HEK293 (cell line): ENCODE results near the gene COX8A.

Experiments used
- CTCF ChIA-PET: fragments of 350-600 bp; formaldehyde crosslinking; extraction: SDS; loops from one replicate; lab custom pipeline; 2021; ENCODE audit warnings: antibody characterized with exemption; lab: Yijun Ruan, JAX
- POLR2A ChIA-PET: fragments of 300-600 bp; formaldehyde crosslinking; extraction: SDS; loops from one replicate; lab custom pipeline; 2020; ENCODE audit warnings: antibody characterized with exemption, inconsistent platforms; lab: Yijun Ruan, JAX
- H3K27ac ChIP-seq: fragments of 200-500 bp; sonication (Bioruptor generic); 2 replicates; pipeline ENCODE4 v1.5.1; 2014; ENCODE audit warnings: low read depth, low read length, control low read depth, inconsistent platforms; ENCODE audit errors: extremely low read depth
- H3K36me3 ChIP-seq, 2 experiments: fragments of 200-500 bp in 1 of 2; sonication (Bioruptor generic) in 1 of 2; 1 replicate in 1 of 2; 2 replicates in 1 of 2; pipeline ENCODE4 v1.5.1; 2014 to 2017; ENCODE audit warnings: inconsistent platforms in 2 of 2, low read length in 2 of 2; ENCODE audit not compliant: control insufficient read depth in 2 of 2, insufficient read depth in 1 of 2
- H3K4me1 ChIP-seq: fragments of 200-500 bp; sonication (Bioruptor generic); 2 replicates; pipeline ENCODE4 v1.5.1; 2014; ENCODE audit warnings: mild to moderate bottlenecking, low read length, inconsistent platforms; ENCODE audit not compliant: control insufficient read depth, insufficient read depth
- H3K4me3 ChIP-seq: 2 replicates; pipeline ENCODE4 v1.5.1; 2011; ENCODE audit warnings: low read depth, mild to moderate bottlenecking, control low read depth, low read length, moderate library complexity
- H3K9me3 ChIP-seq: fragments of 200-500 bp; sonication (Bioruptor generic); 2 replicates; pipeline ENCODE4 v1.5.1; 2014; ENCODE audit warnings: low read depth, low read length, inconsistent platforms; ENCODE audit not compliant: control insufficient read depth, insufficient read depth
- HOXC10 ChIP-seq: sonication (generic); formaldehyde crosslinking; IDR thresholded peaks from 2 replicates; pipeline ENCODE4 v1.8.1; 2023; ENCODE audit warnings: mild to moderate bottlenecking, missing genetic modification reagents
- IKZF3 ChIP-seq: fragments of 450-650 bp; IDR thresholded peaks from 2 replicates; pipeline ENCODE4 v1.5.0; 2018; ENCODE audit warnings: missing biosample characterization, mild to moderate bottlenecking, missing genetic modification characterization, moderate library complexity
- KLF10 ChIP-seq: fragments of 450-650 bp; IDR thresholded peaks from 2 replicates; pipeline ENCODE4 v1.5.1; 2018; ENCODE audit warnings: missing biosample characterization, mild to moderate bottlenecking, missing genetic modification characterization
- MEIS1 ChIP-seq: sonication (generic); formaldehyde crosslinking; IDR thresholded peaks from 2 replicates; pipeline ENCODE4 v1.8.1; 2022; ENCODE audit warnings: missing genetic modification reagents, mild to moderate bottlenecking, borderline replicate concordance
- OVOL3 ChIP-seq: fragments of 450-650 bp; formaldehyde crosslinking; IDR thresholded peaks from 2 replicates; pipeline ENCODE4 v1.5.1; 2016; ENCODE audit warnings: missing biosample characterization, missing genetic modification characterization
- PRDM1 ChIP-seq: fragments of 450-650 bp; formaldehyde crosslinking; IDR thresholded peaks from 2 replicates; pipeline ENCODE4; 2016; ENCODE audit warnings: missing biosample characterization, missing genetic modification characterization
- ZFP37 ChIP-seq: fragments of 450-650 bp; formaldehyde crosslinking; IDR thresholded peaks from 2 replicates; pipeline ENCODE4 v1.5.1; 2016; ENCODE audit warnings: missing biosample characterization, missing genetic modification characterization
- ZFP69B ChIP-seq: fragments of 450-650 bp; formaldehyde crosslinking; IDR thresholded peaks from 2 replicates; pipeline ENCODE4 v1.5.1; 2016; ENCODE audit warnings: missing biosample characterization, missing genetic modification characterization
- ZNF132 ChIP-seq: fragments of 450-650 bp; formaldehyde crosslinking; IDR thresholded peaks from 2 replicates; pipeline ENCODE4 v1.5.1; 2017; ENCODE audit warnings: missing biosample characterization, missing genetic modification characterization, borderline replicate concordance
- ZNF184 ChIP-seq: fragments of 450-650 bp; IDR thresholded peaks from 2 replicates; pipeline ENCODE4 v1.5.1; 2018; ENCODE audit warnings: missing biosample characterization, mild to moderate bottlenecking, missing genetic modification characterization
- ZNF202 ChIP-seq: fragments of 450-650 bp; formaldehyde crosslinking; IDR thresholded peaks from 2 replicates; pipeline ENCODE4 v1.5.1; 2016; ENCODE audit warnings: missing biosample characterization, missing genetic modification characterization, borderline replicate concordance
- ZNF223 ChIP-seq: fragments of 450-650 bp; formaldehyde crosslinking; IDR thresholded peaks from 2 replicates; pipeline ENCODE4 v1.5.1; 2016; ENCODE audit warnings: missing biosample characterization, missing genetic modification characterization
- ZNF23 ChIP-seq: fragments of 450-650 bp; formaldehyde crosslinking; IDR thresholded peaks from 2 replicates; pipeline ENCODE4 v1.5.1; 2016; ENCODE audit warnings: missing biosample characterization, missing genetic modification characterization, borderline replicate concordance
- ZNF248 ChIP-seq: fragments of 450-650 bp; formaldehyde crosslinking; IDR thresholded peaks from 2 replicates; pipeline ENCODE4 v1.5.1; 2017; ENCODE audit warnings: missing biosample characterization, missing genetic modification characterization
- ZNF302 ChIP-seq: fragments of 450-650 bp; formaldehyde crosslinking; IDR thresholded peaks from 2 replicates; pipeline ENCODE4 v1.5.1; 2016; ENCODE audit warnings: missing biosample characterization, missing genetic modification characterization, low read depth
- ZNF354C ChIP-seq: fragments of 450-650 bp; formaldehyde crosslinking; IDR thresholded peaks from 2 replicates; pipeline ENCODE4 v1.5.1; 2016; ENCODE audit warnings: missing biosample characterization, missing genetic modification characterization, low read depth, borderline replicate concordance
- ZNF394 ChIP-seq: fragments of 450-650 bp; formaldehyde crosslinking; IDR thresholded peaks from 2 replicates; pipeline ENCODE4 v1.5.1; 2016; ENCODE audit warnings: missing biosample characterization, missing genetic modification characterization, mild to moderate bottlenecking, moderate library complexity, borderline replicate concordance
- ZNF423 ChIP-seq: fragments of 450-650 bp; formaldehyde crosslinking; IDR thresholded peaks from 2 replicates; pipeline ENCODE4 v1.5.1; 2016; ENCODE audit warnings: missing biosample characterization, missing genetic modification characterization
- ZNF510 ChIP-seq: fragments of 450-650 bp; formaldehyde crosslinking; IDR thresholded peaks from 2 replicates; pipeline ENCODE4 v1.5.1; 2018; ENCODE audit warnings: mild to moderate bottlenecking, missing genetic modification characterization, missing biosample characterization; ENCODE audit not compliant: insufficient replicate concordance
- ZNF521 ChIP-seq: fragments of 450-650 bp; formaldehyde crosslinking; IDR thresholded peaks from 2 replicates; pipeline ENCODE4 v1.5.1; 2017; ENCODE audit warnings: missing biosample characterization, mild to moderate bottlenecking, missing genetic modification characterization
- ZNF561 ChIP-seq: fragments of 450-650 bp; IDR thresholded peaks from 2 replicates; pipeline ENCODE4 v1.5.1; 2018; ENCODE audit warnings: missing biosample characterization, missing genetic modification characterization, borderline replicate concordance
- ZNF621 ChIP-seq: fragments of 450-650 bp; formaldehyde crosslinking; IDR thresholded peaks from 2 replicates; pipeline ENCODE4 v1.5.1; 2017; ENCODE audit warnings: missing biosample characterization, missing genetic modification characterization
- ZNF654 ChIP-seq: fragments of 450-650 bp; formaldehyde crosslinking; IDR thresholded peaks from 2 replicates; pipeline ENCODE4 v1.5.1; 2016; ENCODE audit warnings: low read depth, missing biosample characterization, missing genetic modification characterization
- TF ChIP-seq, protein P1 (sequence below): fragments of 450-650 bp; formaldehyde crosslinking; IDR thresholded peaks from 2 replicates; pipeline ENCODE4 v1.5.1; 2017; ENCODE audit warnings: missing biosample characterization, missing genetic modification characterization
- TF ChIP-seq, protein P2 (sequence below): fragments of 450-650 bp; formaldehyde crosslinking; IDR thresholded peaks from 2 replicates; pipeline ENCODE4 v1.5.1; 2016; ENCODE audit warnings: missing biosample characterization, missing genetic modification characterization, borderline replicate concordance
- TF ChIP-seq, protein P3 (sequence below): fragments of 450-650 bp; IDR thresholded peaks from 2 replicates; pipeline ENCODE4 v1.5.1; 2018; ENCODE audit warnings: missing biosample characterization, mild to moderate bottlenecking, missing genetic modification characterization
- TF ChIP-seq, protein P4 (sequence below): fragments of 450-650 bp; formaldehyde crosslinking; IDR thresholded peaks from 2 replicates; pipeline ENCODE4 v1.5.1; 2016; ENCODE audit warnings: missing biosample characterization, missing genetic modification characterization

The COX8A gene

DNA sequence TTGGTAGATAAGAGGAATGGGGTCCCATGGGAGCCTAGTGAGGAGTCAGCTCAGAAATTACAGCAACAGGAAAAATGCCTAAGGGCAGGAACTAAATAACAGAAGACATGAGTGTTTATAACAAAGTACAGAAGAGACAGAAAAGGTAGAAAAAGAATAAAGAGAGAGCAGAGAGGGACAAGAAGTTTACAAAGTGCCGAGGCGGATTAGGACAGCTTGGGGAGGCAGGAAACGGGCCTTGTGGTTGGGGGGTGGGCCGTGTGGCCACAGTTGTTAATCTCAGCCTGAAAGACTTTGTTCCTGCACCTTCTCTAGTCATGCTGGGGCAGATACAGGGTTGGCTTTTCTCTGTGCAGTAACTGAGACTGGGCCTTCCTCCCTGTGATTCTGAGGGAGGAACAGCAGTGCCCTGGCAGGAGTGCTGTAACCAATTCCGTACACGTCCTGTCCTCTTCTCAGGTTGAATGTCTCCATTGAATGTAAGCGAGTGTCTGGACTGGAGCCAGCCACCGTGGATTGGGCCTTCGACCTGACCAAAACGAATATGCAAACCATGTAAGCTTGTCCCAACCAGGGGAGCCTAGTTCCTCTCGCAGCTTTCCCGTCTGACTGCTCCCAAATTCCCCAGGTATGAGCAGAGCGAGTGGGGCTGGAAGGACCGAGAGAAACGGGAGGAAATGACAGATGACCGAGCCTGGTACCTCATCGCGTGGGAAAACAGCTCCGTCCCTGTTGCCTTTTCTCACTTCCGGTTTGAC lies 22.5 kb upstream of the COX8A start:
- no peaks in the 10 kb centered on the region for H3K4me1 ChIP-seq
- ChIA-PET POLR2A (interaction anchor here (0.6 to 1.2 kb wide), 2 partner anchors 34 to 99 kb away, joined by 3 read pairs; no protein-coding TSS in a partner anchor), CTCF (interaction anchor here (1.2 to 2.0 kb wide), 4 partner anchors 45 to 198 kb away, joined by 3 to 8 read pairs (median 4); no protein-coding TSS in a partner anchor)
- TF ChIP-seq, protein P1, sequence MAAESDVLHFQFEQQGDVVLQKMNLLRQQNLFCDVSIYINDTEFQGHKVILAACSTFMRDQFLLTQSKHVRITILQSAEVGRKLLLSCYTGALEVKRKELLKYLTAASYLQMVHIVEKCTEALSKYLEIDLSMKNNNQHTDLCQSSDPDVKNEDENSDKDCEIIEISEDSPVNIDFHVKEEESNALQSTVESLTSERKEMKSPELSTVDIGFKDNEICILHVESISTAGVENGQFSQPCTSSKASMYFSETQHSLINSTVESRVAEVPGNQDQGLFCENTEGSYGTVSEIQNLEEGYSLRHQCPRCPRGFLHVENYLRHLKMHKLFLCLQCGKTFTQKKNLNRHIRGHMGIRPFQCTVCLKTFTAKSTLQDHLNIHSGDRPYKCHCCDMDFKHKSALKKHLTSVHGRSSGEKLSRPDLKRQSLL, result no peak
- TF ChIP-seq IKZF3 (tag by site-specific recombination), result no peak
- TF ChIP-seq, protein P2, sequence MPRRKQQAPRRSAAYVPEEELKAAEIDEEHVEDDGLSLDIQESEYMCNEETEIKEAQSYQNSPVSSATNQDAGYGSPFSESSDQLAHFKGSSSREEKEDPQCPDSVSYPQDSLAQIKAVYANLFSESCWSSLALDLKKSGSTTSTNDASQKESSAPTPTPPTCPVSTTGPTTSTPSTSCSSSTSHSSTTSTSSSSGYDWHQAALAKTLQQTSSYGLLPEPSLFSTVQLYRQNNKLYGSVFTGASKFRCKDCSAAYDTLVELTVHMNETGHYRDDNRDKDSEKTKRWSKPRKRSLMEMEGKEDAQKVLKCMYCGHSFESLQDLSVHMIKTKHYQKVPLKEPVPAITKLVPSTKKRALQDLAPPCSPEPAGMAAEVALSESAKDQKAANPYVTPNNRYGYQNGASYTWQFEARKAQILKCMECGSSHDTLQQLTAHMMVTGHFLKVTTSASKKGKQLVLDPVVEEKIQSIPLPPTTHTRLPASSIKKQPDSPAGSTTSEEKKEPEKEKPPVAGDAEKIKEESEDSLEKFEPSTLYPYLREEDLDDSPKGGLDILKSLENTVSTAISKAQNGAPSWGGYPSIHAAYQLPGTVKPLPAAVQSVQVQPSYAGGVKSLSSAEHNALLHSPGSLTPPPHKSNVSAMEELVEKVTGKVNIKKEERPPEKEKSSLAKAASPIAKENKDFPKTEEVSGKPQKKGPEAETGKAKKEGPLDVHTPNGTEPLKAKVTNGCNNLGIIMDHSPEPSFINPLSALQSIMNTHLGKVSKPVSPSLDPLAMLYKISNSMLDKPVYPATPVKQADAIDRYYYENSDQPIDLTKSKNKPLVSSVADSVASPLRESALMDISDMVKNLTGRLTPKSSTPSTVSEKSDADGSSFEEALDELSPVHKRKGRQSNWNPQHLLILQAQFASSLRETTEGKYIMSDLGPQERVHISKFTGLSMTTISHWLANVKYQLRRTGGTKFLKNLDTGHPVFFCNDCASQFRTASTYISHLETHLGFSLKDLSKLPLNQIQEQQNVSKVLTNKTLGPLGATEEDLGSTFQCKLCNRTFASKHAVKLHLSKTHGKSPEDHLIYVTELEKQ (tag by site-specific recombination), result no peak
- no peak for TF ChIP-seq ZFP37 (tag by site-specific recombination)
- no peak for TF ChIP-seq ZNF561 (tag by site-specific recombination)
- no peak for TF ChIP-seq ZNF354C
- TF ChIP-seq ZNF394 (tag by site-specific recombination), result no peak
- TF ChIP-seq PRDM1 (tag by site-specific recombination), result no peak
- no peak for TF ChIP-seq ZNF132 (tag by site-specific recombination)
- TF ChIP-seq ZFP69B (tag by site-specific recombination), result no peak
- no peak for TF ChIP-seq ZNF223 (tag by site-specific recombination)
- TF ChIP-seq ZNF521 (tag by site-specific recombination), result no peak
- no peak for TF ChIP-seq ZNF510
- TF ChIP-seq ZNF202 (tag by site-specific recombination), result no peak
- no peak for TF ChIP-seq ZNF423
- H3K36me3 ChIP-seq, result peaks cover 4 to 85% of the 10 kb centered on the region in 2 experiments; a peak in 2 of 3 replicates
- no peaks in the 10 kb centered on the region for H3K9me3 ChIP-seq
- no peak overlapping the region for H3K4me3 ChIP-seq
- H3K27ac ChIP-seq, result no peak overlapping the region

DNA sequence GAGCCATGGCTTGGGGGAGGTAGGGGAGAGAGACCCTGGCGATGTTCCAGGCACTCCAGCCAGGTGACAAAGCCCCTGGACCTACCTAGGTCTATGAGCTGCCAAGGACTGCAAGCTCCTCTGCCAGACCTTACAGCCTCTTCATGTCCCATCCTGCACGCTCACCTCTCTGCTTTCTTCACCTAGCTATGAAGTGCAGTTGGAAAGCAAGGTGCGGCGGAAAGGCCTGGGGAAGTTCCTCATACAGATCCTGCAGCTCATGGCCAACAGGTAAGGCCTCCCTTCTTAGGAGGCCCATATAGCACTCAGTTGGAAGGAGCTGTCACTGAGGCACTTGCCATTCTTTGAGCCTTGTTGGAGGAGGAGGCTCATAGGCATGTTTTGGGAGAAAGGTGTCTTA lies 21.9 kb upstream of the COX8A start:
- CTCF ChIA-PET, result interaction anchor here (0.8 to 1.5 kb wide), 3 partner anchors 37 to 119 kb away, joined by 3 to 6 read pairs (median 3); no protein-coding TSS in a partner anchor
- POLR2A ChIA-PET, result interaction anchor here (0.6 to 1.2 kb wide), 2 partner anchors 35 to 100 kb away, joined by 3 read pairs; no protein-coding TSS in a partner anchor
- TF ChIP-seq, protein P3, sequence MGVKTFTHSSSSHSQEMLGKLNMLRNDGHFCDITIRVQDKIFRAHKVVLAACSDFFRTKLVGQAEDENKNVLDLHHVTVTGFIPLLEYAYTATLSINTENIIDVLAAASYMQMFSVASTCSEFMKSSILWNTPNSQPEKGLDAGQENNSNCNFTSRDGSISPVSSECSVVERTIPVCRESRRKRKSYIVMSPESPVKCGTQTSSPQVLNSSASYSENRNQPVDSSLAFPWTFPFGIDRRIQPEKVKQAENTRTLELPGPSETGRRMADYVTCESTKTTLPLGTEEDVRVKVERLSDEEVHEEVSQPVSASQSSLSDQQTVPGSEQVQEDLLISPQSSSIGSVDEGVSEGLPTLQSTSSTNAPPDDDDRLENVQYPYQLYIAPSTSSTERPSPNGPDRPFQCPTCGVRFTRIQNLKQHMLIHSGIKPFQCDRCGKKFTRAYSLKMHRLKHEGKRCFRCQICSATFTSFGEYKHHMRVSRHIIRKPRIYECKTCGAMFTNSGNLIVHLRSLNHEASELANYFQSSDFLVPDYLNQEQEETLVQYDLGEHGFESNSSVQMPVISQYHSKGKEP (tag by site-specific recombination), result no peak
- TF ChIP-seq ZNF184 (tag by site-specific recombination) (no peak), ZNF248 (no peak), ZNF621 (tag by site-specific recombination) (no peak), MEIS1 (CRISPR knock-in tag) (no peak), OVOL3 (tag by site-specific recombination) (no peak), ZNF654 (tag by site-specific recombination) (no peak), ZNF23 (no peak), HOXC10 (no peak), KLF10 (tag by site-specific recombination) (no peak), ZNF302 (no peak)
- TF ChIP-seq, protein P4, sequence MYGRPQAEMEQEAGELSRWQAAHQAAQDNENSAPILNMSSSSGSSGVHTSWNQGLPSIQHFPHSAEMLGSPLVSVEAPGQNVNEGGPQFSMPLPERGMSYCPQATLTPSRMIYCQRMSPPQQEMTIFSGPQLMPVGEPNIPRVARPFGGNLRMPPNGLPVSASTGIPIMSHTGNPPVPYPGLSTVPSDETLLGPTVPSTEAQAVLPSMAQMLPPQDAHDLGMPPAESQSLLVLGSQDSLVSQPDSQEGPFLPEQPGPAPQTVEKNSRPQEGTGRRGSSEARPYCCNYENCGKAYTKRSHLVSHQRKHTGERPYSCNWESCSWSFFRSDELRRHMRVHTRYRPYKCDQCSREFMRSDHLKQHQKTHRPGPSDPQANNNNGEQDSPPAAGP, result no peak

More for the DNA sequence above, 21.9 kb upstream of the COX8A start:
- peaks cover 4 to 85% of the 10 kb centered on the region in 2 experiments; a peak in 2 of 3 replicates for H3K36me3 ChIP-seq
- H3K4me1 ChIP-seq, result no peaks in the 10 kb centered on the region
- no peak overlapping the region for H3K27ac ChIP-seq
- no peak overlapping the region for H3K4me3 ChIP-seq
- H3K9me3 ChIP-seq, result no peaks in the 10 kb centered on the region
